GM21423 (cell line): ENCODE measurements around the gene ARL6IP5.

Experiments used
- ATAC-seq: cut with Tn5 transposase; IDR thresholded peaks from one replicate; pipeline ENCODE4 v1.9.1; 2021; ENCODE audit warnings: mild to moderate bottlenecking, moderate library complexity; ENCODE audit not compliant: unreplicated experiment

The ARL6IP5 gene

GRCh38 chr3:69149586-69149985 is 64.8 kb downstream of the ARL6IP5 start:
- ATAC-seq, result no peak
